HCT116 (cell line): ENCODE data around the gene AMN. TPM values are rescaled to one million over a fixed set of nuclear protein-coding genes. Genes with fewer than 3 reads are reported as not detected.

ENCODE experiments used
- ATAC-seq: fragments of 200-7000 bp; cut with Tn5 transposase; 2 replicates; pipeline ENCODE4 v1.9.1; 2020; ENCODE audit warnings: mild to moderate bottlenecking, moderate library complexity
- BruUV-seq: library from RNA; stranded (reverse); fragments of 400-500 nt; replicated peaks from 2 replicates; lab custom pipeline; 2021; lab: Mats Ljungman, UMichigan
- CTCF ChIA-PET: fragments of 300-600 bp; sonication (Branson Sonifier 250); formaldehyde crosslinking; loops from one replicate; lab custom pipeline; 2021; ENCODE audit warnings: antibody characterized with exemption; lab: Charles Lee
- POLR2A ChIA-PET: fragments of 300-600, 350-600 bp; sonication (Branson Sonifier 250); formaldehyde crosslinking; loops from one replicate; lab custom pipeline; 2021; ENCODE audit warnings: antibody characterized with exemption; lab: Charles Lee
- RAD21 ChIA-PET, 2 experiments: fragments of 300-600 bp; sonication (Branson Sonifier 250); formaldehyde crosslinking; loops; one replicate each; lab custom pipeline; 2023; ENCODE audit warnings: low total read pairs in 2 of 2; ENCODE audit not compliant: uncharacterized antibody in 2 of 2, unreplicated experiment in 2 of 2, low non-redundant PET in 1 of 2; lab: Charles Lee
- DNase-seq: peaks from one replicate; pipeline ENCODE4 v3.0.0-alpha.2; 2010; ENCODE audit warnings: low read depth, low spot score
- H2AFZ ChIP-seq: fragments of 200-600 bp; shearing (Covaris generic), sonication (generic); 2 replicates; pipeline ENCODE4 v1.6.1; 2017; ENCODE audit warnings: low read depth, mixed run types, mixed read lengths, antibody characterized with exemption, low read length; ENCODE audit not compliant: poor library complexity, severe bottlenecking
- H3K27ac ChIP-seq: 2 replicates; pipeline ENCODE4 v1.5.1; 2012; ENCODE audit warnings: low read depth, low read length
- H3K27me3 ChIP-seq: fragments of 200-600 bp; sonication (generic); 2 replicates; pipeline ENCODE4 v1.6.1; 2016; ENCODE audit warnings: mixed run types, low read length, mixed read lengths; ENCODE audit not compliant: insufficient read depth
- H3K36me3 ChIP-seq, 2 experiments: fragments of 200-500 bp in 1 of 2; fragments of 200-600 bp in 1 of 2; sonication (Bioruptor generic) in 1 of 2; sonication (generic) in 1 of 2; 2 replicates each; pipeline versions ENCODE4 v1.5.1 to v1.6.1; 2014 to 2016; ENCODE audit warnings: low read length in 2 of 2, inconsistent platforms in 1 of 2, mixed read lengths in 1 of 2, mixed run types in 1 of 2; ENCODE audit not compliant: insufficient read depth in 2 of 2, control insufficient read depth in 1 of 2
- H3K4me1 ChIP-seq, 2 experiments: fragments of 200-600 bp in 1 of 2; sonication (generic) in 1 of 2; 2 replicates each; pipeline versions ENCODE4 v1.5.1 to v1.6.1; 2012 to 2017; ENCODE audit warnings: low read length in 2 of 2, inconsistent platforms in 1 of 2, mild to moderate bottlenecking in 1 of 2, mixed read lengths in 1 of 2, mixed run types in 1 of 2, moderate library complexity in 1 of 2; ENCODE audit not compliant: insufficient read depth in 2 of 2, control insufficient read depth in 1 of 2
- H3K4me2 ChIP-seq: fragments of 200-600 bp; sonication (generic); 2 replicates; pipeline ENCODE4 v1.6.1; 2017; ENCODE audit warnings: mixed run types, low read length, mixed read lengths
- H3K4me3 ChIP-seq, 2 experiments: fragments of 200-600 bp in 1 of 2; sonication (generic) in 1 of 2; replicated peaks in 1 of 2; 2 replicates each; pipeline ENCODE4 v1.5.1; 2011 to 2016; ENCODE audit warnings: low read length in 2 of 2, control low read depth in 1 of 2, low read depth in 1 of 2, mild to moderate bottlenecking in 1 of 2, mixed read lengths in 1 of 2, mixed run types in 1 of 2
- H3K79me2 ChIP-seq: fragments of 200-600 bp; sonication (generic); 2 replicates; pipeline ENCODE4 v1.6.1; 2017; ENCODE audit warnings: mild to moderate bottlenecking, mixed run types, low read length, moderate library complexity, mixed read lengths; ENCODE audit not compliant: insufficient read depth
- H3K9ac ChIP-seq: fragments of 200-600 bp; sonication (generic); 2 replicates; pipeline ENCODE4 v1.6.1; 2016; ENCODE audit warnings: low read length, mixed read lengths
- H3K9me2 ChIP-seq: fragments of 200-600 bp; sonication (generic), shearing (Covaris generic); 2 replicates; pipeline ENCODE4 v1.6.1; 2017; ENCODE audit warnings: mixed run types, mild to moderate bottlenecking, moderate library complexity; ENCODE audit not compliant: insufficient read depth
- H3K9me3 ChIP-seq, 2 experiments: fragments of 200-500 bp in 1 of 2; fragments of 200-600 bp in 1 of 2; sonication (Bioruptor generic) in 1 of 2; sonication (generic) in 1 of 2; 2 replicates each; pipeline ENCODE4 v1.6.1; 2014 to 2017; ENCODE audit warnings: low read length in 2 of 2, mixed read lengths in 2 of 2, inconsistent platforms in 1 of 2, low read depth in 1 of 2, mild to moderate bottlenecking in 1 of 2, mixed run types in 1 of 2, moderate library complexity in 1 of 2; ENCODE audit not compliant: control insufficient read depth in 1 of 2, insufficient read depth in 1 of 2
- H4K20me1 ChIP-seq: fragments of 200-600 bp; sonication (generic), shearing (Covaris generic); 2 replicates; pipeline ENCODE4 v1.6.1; 2017; ENCODE audit warnings: mixed run types, mild to moderate bottlenecking, moderate library complexity; ENCODE audit not compliant: insufficient read depth
- CBX3 ChIP-seq: IDR thresholded peaks from 2 replicates; pipeline ENCODE4 v1.6.1; 2012; ENCODE audit warnings: low read depth
- ELF1 ChIP-seq: IDR thresholded peaks from 2 replicates; pipeline ENCODE4 v1.6.1; 2012; ENCODE audit warnings: low read depth, borderline replicate concordance
- EZH2 ChIP-seq: fragments of 200-600 bp; sonication (generic); IDR thresholded peaks from 2 replicates; pipeline ENCODE4 v1.6.1; 2017; ENCODE audit warnings: antibody characterized with exemption, mixed run types
- EZH2phosphoT487 ChIP-seq: fragments of 200-600 bp; IDR thresholded peaks from 2 replicates; pipeline ENCODE4 v1.6.1; 2018; ENCODE audit warnings: antibody characterized with exemption, borderline replicate concordance
- JUND ChIP-seq: IDR thresholded peaks from 2 replicates; pipeline ENCODE4 v1.6.1; 2012
- POLR2A ChIP-seq: IDR thresholded peaks from 2 replicates; pipeline ENCODE4 v1.7.0; 2011; ENCODE audit warnings: borderline replicate concordance; ENCODE audit not compliant: insufficient read depth, insufficient read length; ENCODE audit errors: extremely low read depth
- RAD21 ChIP-seq: IDR thresholded peaks from 2 replicates; pipeline ENCODE4 v1.6.1; 2012; ENCODE audit warnings: low read depth, mild to moderate bottlenecking
- YY1 ChIP-seq: IDR thresholded peaks from 2 replicates; pipeline ENCODE4 v1.6.1; 2011; ENCODE audit warnings: low read length, low read depth, moderate library complexity, mild to moderate bottlenecking; ENCODE audit not compliant: insufficient replicate concordance; ENCODE audit errors: extremely low read depth
- intact Hi-C: fragments of 100-400 bp; cut with micrococcal nuclease; formaldehyde crosslinking; loops from 2 replicates; pipeline ENCODE4 v1.10.0; 2022
- total RNA-seq: library from RNA; stranded (reverse); gene quantifications from one replicate; pipeline ENCODE4 v1.2.1, GENCODE V29; 2021; ENCODE audit not compliant: unreplicated experiment
- TF ChIP-seq, protein P1 (sequence below): IDR thresholded peaks from 2 replicates; pipeline ENCODE4 v1.6.1; 2012; ENCODE audit warnings: low read depth
- TF ChIP-seq, protein P2 (sequence below), 3 experiments: fragments of 200-600 bp in 1 of 3; sonication (generic) in 1 of 3; IDR thresholded peaks in 2 of 3; conservative IDR thresholded peaks in 1 of 3; 2 replicates each; pipeline ENCODE4 v1.5.1; 2012 to 2017; ENCODE audit warnings: low read depth in 2 of 3, low read length in 2 of 3, antibody characterized with exemption in 1 of 3, borderline replicate concordance in 1 of 3, control low read depth in 1 of 3, mild to moderate bottlenecking in 1 of 3, mixed read lengths in 1 of 3, mixed run types in 1 of 3, moderate library complexity in 1 of 3; ENCODE audit not compliant: insufficient read depth in 1 of 3

AMN gene
- total RNA-seq, 1 experiment from 2014 or later = 5.7 TPM

DNA sequence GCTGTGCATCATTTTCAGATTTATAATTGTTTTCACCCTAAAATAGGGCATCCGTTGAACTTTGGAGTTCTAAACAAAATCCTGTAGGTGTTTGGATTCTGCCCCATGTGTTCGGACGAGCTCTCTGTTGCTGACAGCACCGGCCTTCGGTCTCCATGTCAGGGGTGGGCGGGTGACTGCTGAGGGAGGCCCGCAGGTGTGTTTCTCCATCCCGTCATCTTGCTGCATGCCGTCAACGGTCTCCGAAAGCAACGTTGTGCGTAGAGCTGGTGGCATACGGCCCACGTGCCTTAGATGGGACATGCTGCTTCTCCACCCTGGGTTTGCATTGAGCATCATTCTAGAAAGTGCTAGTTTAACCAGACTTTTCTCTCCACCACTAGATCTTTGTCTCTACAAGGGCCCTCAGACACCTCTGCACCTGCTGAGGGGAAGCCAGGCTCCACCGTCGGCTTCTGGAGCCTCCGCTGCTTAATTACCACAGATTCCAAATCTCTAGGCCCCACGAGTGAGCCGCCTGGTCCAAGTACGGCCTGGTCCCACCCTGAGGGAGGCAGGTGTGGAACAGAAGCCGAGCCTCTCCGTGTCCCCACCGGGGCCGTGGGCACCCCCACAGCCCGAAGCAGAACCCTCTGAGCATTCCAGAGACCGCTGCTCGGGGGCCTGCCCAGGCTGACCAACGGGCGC is 15.7 kb upstream of the AMN start:
- no peaks in the 10 kb centered on the region for H3K79me2 ChIP-seq
- H3K4me2 ChIP-seq = no peak overlapping the region
- no peak overlapping the region for H3K27ac ChIP-seq
- H3K9ac ChIP-seq = no peak overlapping the region
- no peaks in the 10 kb centered on the region for H3K27me3 ChIP-seq
- ChIA-PET POLR2A (no interaction called here), RAD21 (no interaction called here), CTCF (no interaction called here)
- no peak overlapping the region for H3K4me3 ChIP-seq
- H3K4me1 ChIP-seq = no peaks in the 10 kb centered on the region
- DNase-seq (no peak), ATAC-seq (no peak)
- H4K20me1 ChIP-seq = no peaks in the 10 kb centered on the region
- H3K36me3 ChIP-seq = peaks cover 0 to 14% of the 10 kb centered on the region in 2 experiments; a peak in 2 of 4 replicates
- intact Hi-C loops = no loop called here
- TF ChIP-seq JUND (no peak), ELF1 (no peak)
- H3K9me3 ChIP-seq = no peaks in the 10 kb centered on the region
- no peaks in the 10 kb centered on the region for H3K9me2 ChIP-seq
- H2AFZ ChIP-seq = no peak overlapping the region
- no TSS peak for BruUV-seq

DNA sequence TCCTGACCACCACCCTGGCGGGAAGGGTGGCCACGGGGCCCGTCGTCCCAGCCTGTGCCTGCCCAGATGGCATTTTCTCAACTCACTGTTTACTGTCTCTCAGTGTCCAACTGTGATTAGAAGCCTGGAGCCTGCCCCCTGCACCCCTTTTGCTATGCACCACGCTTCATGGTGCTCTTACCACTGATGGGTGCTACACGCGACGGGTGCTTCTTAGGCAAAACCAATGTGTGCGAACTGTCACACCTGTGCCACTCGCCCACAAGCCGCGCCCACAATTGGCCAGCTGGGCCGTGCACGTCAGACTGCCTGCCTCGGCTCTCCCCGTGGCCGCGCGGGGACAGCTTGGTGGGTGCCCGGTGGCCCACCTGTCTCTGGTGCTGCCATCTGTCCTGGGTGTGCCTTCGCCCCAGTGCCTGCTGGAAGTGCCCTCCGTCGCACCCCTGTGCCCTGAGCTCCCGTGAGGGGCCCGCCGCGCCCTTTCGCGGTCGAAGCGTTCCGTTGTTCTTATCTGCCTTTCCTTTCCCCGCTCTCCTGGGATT is 15.1 kb upstream of the AMN start:
- DNase-seq = no peak
- ATAC-seq = no peak
- Histone ChIP-seq H4K20me1 (no peaks in the 10 kb centered on the region), H3K27ac (no peak overlapping the region), H3K9ac (no peak overlapping the region), H3K27me3 (no peaks in the 10 kb centered on the region), H3K4me3 (no peak overlapping the region), H3K79me2 (no peaks in the 10 kb centered on the region), H2AFZ (no peak overlapping the region), H3K4me2 (no peak overlapping the region), H3K36me3 (peaks cover 0 to 7% of the 10 kb centered on the region in 2 experiments; a peak in 2 of 4 replicates), H3K9me3 (no peaks in the 10 kb centered on the region), H3K9me2 (no peaks in the 10 kb centered on the region), H3K4me1 (no peaks in the 10 kb centered on the region)
- BruUV-seq = no TSS peak
- ChIA-PET CTCF (no interaction called here), POLR2A (no interaction called here), RAD21 (no interaction called here)
- TF ChIP-seq, protein P1, sequence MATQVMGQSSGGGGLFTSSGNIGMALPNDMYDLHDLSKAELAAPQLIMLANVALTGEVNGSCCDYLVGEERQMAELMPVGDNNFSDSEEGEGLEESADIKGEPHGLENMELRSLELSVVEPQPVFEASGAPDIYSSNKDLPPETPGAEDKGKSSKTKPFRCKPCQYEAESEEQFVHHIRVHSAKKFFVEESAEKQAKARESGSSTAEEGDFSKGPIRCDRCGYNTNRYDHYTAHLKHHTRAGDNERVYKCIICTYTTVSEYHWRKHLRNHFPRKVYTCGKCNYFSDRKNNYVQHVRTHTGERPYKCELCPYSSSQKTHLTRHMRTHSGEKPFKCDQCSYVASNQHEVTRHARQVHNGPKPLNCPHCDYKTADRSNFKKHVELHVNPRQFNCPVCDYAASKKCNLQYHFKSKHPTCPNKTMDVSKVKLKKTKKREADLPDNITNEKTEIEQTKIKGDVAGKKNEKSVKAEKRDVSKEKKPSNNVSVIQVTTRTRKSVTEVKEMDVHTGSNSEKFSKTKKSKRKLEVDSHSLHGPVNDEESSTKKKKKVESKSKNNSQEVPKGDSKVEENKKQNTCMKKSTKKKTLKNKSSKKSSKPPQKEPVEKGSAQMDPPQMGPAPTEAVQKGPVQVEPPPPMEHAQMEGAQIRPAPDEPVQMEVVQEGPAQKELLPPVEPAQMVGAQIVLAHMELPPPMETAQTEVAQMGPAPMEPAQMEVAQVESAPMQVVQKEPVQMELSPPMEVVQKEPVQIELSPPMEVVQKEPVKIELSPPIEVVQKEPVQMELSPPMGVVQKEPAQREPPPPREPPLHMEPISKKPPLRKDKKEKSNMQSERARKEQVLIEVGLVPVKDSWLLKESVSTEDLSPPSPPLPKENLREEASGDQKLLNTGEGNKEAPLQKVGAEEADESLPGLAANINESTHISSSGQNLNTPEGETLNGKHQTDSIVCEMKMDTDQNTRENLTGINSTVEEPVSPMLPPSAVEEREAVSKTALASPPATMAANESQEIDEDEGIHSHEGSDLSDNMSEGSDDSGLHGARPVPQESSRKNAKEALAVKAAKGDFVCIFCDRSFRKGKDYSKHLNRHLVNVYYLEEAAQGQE = no peak
- TF ChIP-seq POLR2A = no peak
- TF ChIP-seq CBX3 = no peak
- no peak for TF ChIP-seq YY1
- TF ChIP-seq EZH2phosphoT487 = no peak
- TF ChIP-seq, protein P2, sequence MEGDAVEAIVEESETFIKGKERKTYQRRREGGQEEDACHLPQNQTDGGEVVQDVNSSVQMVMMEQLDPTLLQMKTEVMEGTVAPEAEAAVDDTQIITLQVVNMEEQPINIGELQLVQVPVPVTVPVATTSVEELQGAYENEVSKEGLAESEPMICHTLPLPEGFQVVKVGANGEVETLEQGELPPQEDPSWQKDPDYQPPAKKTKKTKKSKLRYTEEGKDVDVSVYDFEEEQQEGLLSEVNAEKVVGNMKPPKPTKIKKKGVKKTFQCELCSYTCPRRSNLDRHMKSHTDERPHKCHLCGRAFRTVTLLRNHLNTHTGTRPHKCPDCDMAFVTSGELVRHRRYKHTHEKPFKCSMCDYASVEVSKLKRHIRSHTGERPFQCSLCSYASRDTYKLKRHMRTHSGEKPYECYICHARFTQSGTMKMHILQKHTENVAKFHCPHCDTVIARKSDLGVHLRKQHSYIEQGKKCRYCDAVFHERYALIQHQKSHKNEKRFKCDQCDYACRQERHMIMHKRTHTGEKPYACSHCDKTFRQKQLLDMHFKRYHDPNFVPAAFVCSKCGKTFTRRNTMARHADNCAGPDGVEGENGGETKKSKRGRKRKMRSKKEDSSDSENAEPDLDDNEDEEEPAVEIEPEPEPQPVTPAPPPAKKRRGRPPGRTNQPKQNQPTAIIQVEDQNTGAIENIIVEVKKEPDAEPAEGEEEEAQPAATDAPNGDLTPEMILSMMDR (IDR thresholded peaks at IDR 0.05 in 2 of 3, conservative IDR thresholded peaks at IDR 0.05 in 1 of 3; ENCODE audit: borderline replicate concordance in 1 of 3, insufficient read depth in 1 of 3, low read depth in 2 of 3, low read length in 2 of 3) = no peak
- no peak for TF ChIP-seq RAD21
- no peak for TF ChIP-seq EZH2
- no peak for TF ChIP-seq JUND
- intact Hi-C loops = no loop called here
